Panc1 (cell line): ENCODE data around the gene S100A16. TPM values are rescaled to one million over a fixed set of nuclear protein-coding genes. Genes with fewer than 3 reads are reported as not detected.

Experiments
- ATAC-seq: fragments of 200-7000 bp; cut with Tn5 transposase; 2 replicates; pipeline ENCODE4 v1.9.1; 2020; ENCODE audit warnings: mild to moderate bottlenecking, moderate library complexity
- BruUV-seq: library from RNA; stranded (reverse); fragments of 400-500 nt; replicated peaks from 2 replicates; lab custom pipeline; 2021; lab: Mats Ljungman, UMichigan
- CTCF ChIA-PET: fragments of 300-600 bp; sonication (Branson Sonifier 250); formaldehyde crosslinking; loops from one replicate; lab custom pipeline; 2022; ENCODE audit warnings: antibody characterized with exemption; lab: Charles Lee
- POLR2A ChIA-PET: fragments of 300-600 bp; sonication (Branson Sonifier 250); formaldehyde crosslinking; loops from one replicate; lab custom pipeline; 2022; ENCODE audit warnings: antibody characterized with exemption; lab: Charles Lee
- DNase-seq: peaks from one replicate; pipeline ENCODE4 v3.0.0-alpha.2; 2010; ENCODE audit warnings: low read depth, low spot score
- H3K27ac ChIP-seq: 2 replicates; pipeline ENCODE4 v1.5.1; 2011; ENCODE audit warnings: mild to moderate bottlenecking, low read length, inconsistent platforms
- H3K27me3 ChIP-seq: fragments of 200-500 bp; sonication (Bioruptor generic); 2 replicates; pipeline ENCODE4 v1.6.0; 2014; ENCODE audit warnings: low read length, inconsistent platforms; ENCODE audit not compliant: control insufficient read depth, insufficient read depth
- H3K36me3 ChIP-seq: fragments of 200-500 bp; sonication (Bioruptor generic); 2 replicates; pipeline ENCODE4 v1.5.1; 2014; ENCODE audit warnings: inconsistent platforms, mild to moderate bottlenecking, low read length, moderate library complexity; ENCODE audit not compliant: control insufficient read depth, insufficient read depth
- H3K4me1 ChIP-seq: 2 replicates; pipeline ENCODE4 v1.5.1; 2011; ENCODE audit warnings: inconsistent platforms, mild to moderate bottlenecking, low read length, moderate library complexity; ENCODE audit not compliant: control insufficient read depth, insufficient read depth
- H3K4me3 ChIP-seq, 2 experiments: 2 replicates each; pipeline ENCODE4 v1.5.1; 2011 to 2012; ENCODE audit warnings: low read depth in 2 of 2, low read length in 2 of 2, mild to moderate bottlenecking in 2 of 2, inconsistent platforms in 1 of 2, moderate library complexity in 1 of 2
- H3K9me3 ChIP-seq: fragments of 200-500 bp; sonication (Bioruptor generic); 2 replicates; pipeline ENCODE4 v1.5.1; 2014; ENCODE audit warnings: low read depth, mild to moderate bottlenecking, inconsistent platforms, low read length, moderate library complexity; ENCODE audit not compliant: control insufficient read depth, insufficient read depth
- POLR2AphosphoS5 ChIP-seq: IDR thresholded peaks from 2 replicates; pipeline ENCODE4 v1.6.1; 2012; ENCODE audit warnings: mild to moderate bottlenecking, low read depth, low read length, moderate library complexity
- SIN3A ChIP-seq: IDR thresholded peaks from 2 replicates; pipeline ENCODE4 v1.6.1; 2012; ENCODE audit warnings: low read depth, mild to moderate bottlenecking, low read length, moderate library complexity, borderline replicate concordance; ENCODE audit not compliant: insufficient read depth
- TCF7L2 ChIP-seq: IDR thresholded peaks from 2 replicates; pipeline ENCODE4 v1.6.1; 2011; ENCODE audit warnings: mild to moderate bottlenecking, low read depth, low read length, inconsistent platforms
- in situ Hi-C: cut with HindIII; loops from 2 replicates; pipeline ENCODE4 v1.10.0; 2016; ENCODE audit warnings: low sequenced_read_pairs, low pct_unique_long_range_greater_than_20kb
- intact Hi-C: fragments of 100-400 bp; cut with micrococcal nuclease; formaldehyde crosslinking; loops from one replicate; pipeline ENCODE4 v1.10.0; 2022; ENCODE audit not compliant: unreplicated experiment
- total RNA-seq: library from RNA; stranded (reverse); gene quantifications from one replicate; pipeline ENCODE4 v1.2.1, GENCODE V29; 2021; ENCODE audit not compliant: unreplicated experiment
- TF ChIP-seq, protein P1 (sequence below), 2 experiments: IDR thresholded peaks; 2 replicates each; pipeline ENCODE4 v1.6.1; 2011 to 2012; ENCODE audit warnings: low read depth in 2 of 2, control low read depth in 1 of 2, low read length in 1 of 2, mild to moderate bottlenecking in 1 of 2, moderate library complexity in 1 of 2; ENCODE audit not compliant: insufficient read depth in 1 of 2
- TF ChIP-seq, protein P2 (sequence below): fragments of 450-650 bp; IDR thresholded peaks from 2 replicates; pipeline ENCODE4 v1.5.1; 2017; ENCODE audit warnings: mild to moderate bottlenecking

S100A16 gene
- total RNA-seq, 1 experiment from 2014 or later = 61.6 TPM

DNA sequence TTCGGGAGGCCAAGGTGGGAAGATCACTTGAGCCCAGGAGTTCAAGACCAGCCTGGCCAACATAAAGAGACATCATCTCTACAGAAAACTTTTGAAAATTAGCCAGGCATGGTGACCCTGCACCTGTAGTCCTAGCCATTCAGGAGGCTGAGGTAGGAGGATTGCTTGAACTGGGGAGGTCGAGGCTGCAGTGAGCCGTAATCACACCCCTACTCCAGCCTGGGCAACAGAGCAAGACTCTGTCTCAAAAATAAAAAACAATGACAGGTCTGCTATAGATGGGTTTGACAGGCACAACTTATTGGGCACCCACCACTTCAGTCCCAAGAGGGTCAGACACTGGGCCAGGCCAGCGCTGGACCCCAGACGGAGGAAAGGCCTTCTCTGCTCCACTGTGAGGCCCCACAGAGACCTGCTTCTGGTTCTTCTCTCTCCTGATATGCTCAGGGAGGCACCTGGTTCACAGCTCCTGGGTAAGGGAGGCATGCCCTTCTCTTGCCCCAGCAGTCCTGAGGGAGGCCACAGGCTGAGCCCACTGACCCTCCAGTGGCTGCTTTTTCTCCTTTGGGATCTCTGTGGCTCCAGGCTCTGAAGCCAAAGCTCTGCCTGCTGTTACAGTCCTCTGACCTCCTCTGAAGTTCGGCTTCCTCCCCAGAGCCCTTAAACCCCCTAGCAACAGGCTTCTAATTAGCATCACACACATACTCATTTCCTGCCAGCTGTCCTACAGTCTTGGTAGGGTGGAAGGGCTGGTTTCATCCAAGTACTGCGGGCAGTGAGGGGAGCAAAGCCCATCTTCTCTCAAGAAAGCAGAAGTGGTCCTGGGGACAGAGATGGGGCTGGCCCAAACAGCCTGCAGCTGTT, 14.4 kb downstream of the S100A16 start:
- ChIA-PET POLR2A (no interaction called here), CTCF (no interaction called here)
- BruUV-seq = no TSS peak
- in situ Hi-C loops = no loop called here
- intact Hi-C loops = no loop called here
- Histone ChIP-seq H3K4me3 (no peak overlapping the region), H3K36me3 (no peaks in the 10 kb centered on the region), H3K27ac (no peak overlapping the region), H3K4me1 (no peaks in the 10 kb centered on the region), H3K9me3 (no peaks in the 10 kb centered on the region), H3K27me3 (no peaks in the 10 kb centered on the region)
- ATAC-seq = peak; percentile 31; the same call in 1 of the 2 replicates
- TF ChIP-seq POLR2AphosphoS5 (no peak), TCF7L2 (no peak), SIN3A (no peak)
- TF ChIP-seq, protein P1, sequence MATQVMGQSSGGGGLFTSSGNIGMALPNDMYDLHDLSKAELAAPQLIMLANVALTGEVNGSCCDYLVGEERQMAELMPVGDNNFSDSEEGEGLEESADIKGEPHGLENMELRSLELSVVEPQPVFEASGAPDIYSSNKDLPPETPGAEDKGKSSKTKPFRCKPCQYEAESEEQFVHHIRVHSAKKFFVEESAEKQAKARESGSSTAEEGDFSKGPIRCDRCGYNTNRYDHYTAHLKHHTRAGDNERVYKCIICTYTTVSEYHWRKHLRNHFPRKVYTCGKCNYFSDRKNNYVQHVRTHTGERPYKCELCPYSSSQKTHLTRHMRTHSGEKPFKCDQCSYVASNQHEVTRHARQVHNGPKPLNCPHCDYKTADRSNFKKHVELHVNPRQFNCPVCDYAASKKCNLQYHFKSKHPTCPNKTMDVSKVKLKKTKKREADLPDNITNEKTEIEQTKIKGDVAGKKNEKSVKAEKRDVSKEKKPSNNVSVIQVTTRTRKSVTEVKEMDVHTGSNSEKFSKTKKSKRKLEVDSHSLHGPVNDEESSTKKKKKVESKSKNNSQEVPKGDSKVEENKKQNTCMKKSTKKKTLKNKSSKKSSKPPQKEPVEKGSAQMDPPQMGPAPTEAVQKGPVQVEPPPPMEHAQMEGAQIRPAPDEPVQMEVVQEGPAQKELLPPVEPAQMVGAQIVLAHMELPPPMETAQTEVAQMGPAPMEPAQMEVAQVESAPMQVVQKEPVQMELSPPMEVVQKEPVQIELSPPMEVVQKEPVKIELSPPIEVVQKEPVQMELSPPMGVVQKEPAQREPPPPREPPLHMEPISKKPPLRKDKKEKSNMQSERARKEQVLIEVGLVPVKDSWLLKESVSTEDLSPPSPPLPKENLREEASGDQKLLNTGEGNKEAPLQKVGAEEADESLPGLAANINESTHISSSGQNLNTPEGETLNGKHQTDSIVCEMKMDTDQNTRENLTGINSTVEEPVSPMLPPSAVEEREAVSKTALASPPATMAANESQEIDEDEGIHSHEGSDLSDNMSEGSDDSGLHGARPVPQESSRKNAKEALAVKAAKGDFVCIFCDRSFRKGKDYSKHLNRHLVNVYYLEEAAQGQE (IDR thresholded peaks at IDR 0.05; ENCODE audit: insufficient read depth in 1 of 2, low read depth in 2 of 2, low read length in 1 of 2) = no peak
- TF ChIP-seq, protein P2, sequence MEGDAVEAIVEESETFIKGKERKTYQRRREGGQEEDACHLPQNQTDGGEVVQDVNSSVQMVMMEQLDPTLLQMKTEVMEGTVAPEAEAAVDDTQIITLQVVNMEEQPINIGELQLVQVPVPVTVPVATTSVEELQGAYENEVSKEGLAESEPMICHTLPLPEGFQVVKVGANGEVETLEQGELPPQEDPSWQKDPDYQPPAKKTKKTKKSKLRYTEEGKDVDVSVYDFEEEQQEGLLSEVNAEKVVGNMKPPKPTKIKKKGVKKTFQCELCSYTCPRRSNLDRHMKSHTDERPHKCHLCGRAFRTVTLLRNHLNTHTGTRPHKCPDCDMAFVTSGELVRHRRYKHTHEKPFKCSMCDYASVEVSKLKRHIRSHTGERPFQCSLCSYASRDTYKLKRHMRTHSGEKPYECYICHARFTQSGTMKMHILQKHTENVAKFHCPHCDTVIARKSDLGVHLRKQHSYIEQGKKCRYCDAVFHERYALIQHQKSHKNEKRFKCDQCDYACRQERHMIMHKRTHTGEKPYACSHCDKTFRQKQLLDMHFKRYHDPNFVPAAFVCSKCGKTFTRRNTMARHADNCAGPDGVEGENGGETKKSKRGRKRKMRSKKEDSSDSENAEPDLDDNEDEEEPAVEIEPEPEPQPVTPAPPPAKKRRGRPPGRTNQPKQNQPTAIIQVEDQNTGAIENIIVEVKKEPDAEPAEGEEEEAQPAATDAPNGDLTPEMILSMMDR = no peak
- DNase-seq = no peak

DNA sequence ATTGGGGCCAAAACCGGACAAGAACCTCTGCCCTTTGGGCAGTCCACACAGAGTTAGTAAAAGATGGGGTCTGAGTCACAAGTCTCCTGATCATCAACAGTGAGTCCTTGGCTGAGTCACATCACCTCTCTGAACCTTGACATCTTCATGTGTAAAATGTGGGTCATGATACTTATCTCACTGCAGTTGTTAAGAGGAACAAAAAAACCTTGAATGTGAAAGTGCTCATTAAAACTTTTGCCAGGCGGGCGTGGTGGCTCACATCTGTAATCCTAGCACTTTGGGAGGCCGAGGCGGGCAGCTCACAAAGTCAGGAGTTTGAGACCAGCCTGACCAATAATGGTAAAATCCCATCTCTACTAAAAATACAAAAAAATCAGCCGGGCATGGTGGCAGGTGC, 15.7 kb downstream of the S100A16 start:
- no TSS peak for BruUV-seq
- POLR2A ChIA-PET = no interaction called here

More for the DNA sequence above, 15.7 kb downstream of the S100A16 start:
- Histone ChIP-seq H3K4me3 (no peak overlapping the region), H3K27me3 (no peaks in the 10 kb centered on the region), H3K27ac (no peak overlapping the region), H3K36me3 (no peaks in the 10 kb centered on the region), H3K9me3 (no peaks in the 10 kb centered on the region), H3K4me1 (no peaks in the 10 kb centered on the region)
- CTCF ChIA-PET = no interaction called here
- intact Hi-C loops = no loop called here
- TF ChIP-seq, protein P2 = no peak
- DNase-seq (no peak), ATAC-seq (peak; percentile 61; the same call in 1 of the 2 replicates)
- in situ Hi-C loops = no loop called here
